ENCODE data around the gene WASHC4.
"Not testable (repeated sequence)": the region's sequence is repeated elsewhere in the genome, so short reads cannot be mapped to it uniquely, and the experiment has no call there.

Gene WASHC4

DNA sequence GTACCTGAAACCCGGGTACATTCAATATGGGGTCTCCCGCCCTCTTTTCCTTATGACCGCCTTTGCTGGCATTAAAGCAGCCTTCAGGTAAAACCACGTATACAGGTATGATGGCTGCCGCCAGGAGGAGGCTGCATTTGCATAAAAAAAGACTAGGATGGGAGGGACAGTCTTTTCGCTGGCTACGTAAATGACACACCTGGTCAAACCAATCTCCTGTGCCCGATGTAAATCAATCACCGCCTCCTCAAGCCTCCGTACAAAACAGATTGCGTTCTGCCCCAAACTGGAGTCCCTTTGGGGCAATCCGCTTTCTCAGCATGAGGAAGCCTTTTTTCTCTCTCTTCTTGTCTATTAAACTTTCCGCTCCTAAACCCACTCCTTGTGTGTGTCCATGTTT is 15.2 kb upstream of the WASHC4 start:
- Histone ChIP-seq H3K9me3 (ENCODE audit: control extremely low read depth in 1 of 5, control insufficient read depth in 4 of 5, insufficient read depth in 2 of 5, low read depth in 1 of 5, low read length in 4 of 5) (peaks cover 0 to 14% (median 3%) of the 10 kb centered on the region in 5 experiments), H3K27ac (ENCODE audit: insufficient read depth in 1 of 2, low read depth in 1 of 2, low read length in 2 of 2, poor library complexity in 1 of 2, severe bottlenecking in 2 of 2) (no peak overlapping the region), H3K36me3 (ENCODE audit: control insufficient read depth in 4 of 4, insufficient read depth in 4 of 4, low read length in 3 of 4) (no peaks in the 10 kb centered on the region), H3K4me1 (ENCODE audit: control extremely low read depth in 1 of 4, control insufficient read depth in 4 of 4, insufficient read depth in 4 of 4, low read length in 3 of 4) (no peaks in the 10 kb centered on the region), H3K27me3 (replicated peaks in 2 of 5; ENCODE audit: control insufficient read depth in 4 of 5, insufficient read depth in 5 of 5, low read length in 4 of 5) (peaks cover 2 to 11% (median 5%) of the 10 kb centered on the region in 5 experiments), H3K4me3 (ENCODE audit: control insufficient read depth in 1 of 7, extremely low read depth in 1 of 7, insufficient read depth in 4 of 7, low read depth in 2 of 7, low read length in 6 of 7) (no peak overlapping the region)
- 74% methylated on average over 11 of the region's 13 CpGs for WGBS (ENCODE audit: insufficient coverage)
- CTCF ChIA-PET = interaction anchor here (1.5 kb wide), 1 partner anchor 11 kb away, joined by 3 read pairs; no protein-coding TSS in a partner anchor
- DNase-seq = no peak
- POLR2A ChIA-PET = no interaction called here

DNA sequence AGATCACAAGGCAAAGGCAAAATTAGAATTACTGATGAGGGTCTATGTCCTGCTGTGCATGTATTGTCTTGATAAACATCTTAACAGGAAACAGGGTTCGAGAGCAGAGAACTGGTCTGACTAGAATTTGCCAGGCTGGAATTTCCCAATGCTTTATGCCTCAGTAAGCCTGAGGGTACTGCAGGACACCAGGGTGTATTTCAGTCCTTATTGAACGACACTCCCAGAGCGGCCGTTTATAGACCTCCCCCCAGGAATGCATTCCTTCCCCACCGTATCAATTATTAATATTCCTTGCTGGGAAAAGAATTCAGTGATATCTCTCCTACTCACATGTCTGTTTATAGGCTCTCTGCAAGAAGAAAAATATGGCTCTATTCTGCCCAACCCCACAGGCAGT is 12.2 kb upstream of the WASHC4 start:
- H3K36me3 ChIP-seq (ENCODE audit: control insufficient read depth in 4 of 4, insufficient read depth in 4 of 4, low read length in 3 of 4); H3K27ac ChIP-seq (ENCODE audit: insufficient read depth in 1 of 2, low read depth in 1 of 2, low read length in 2 of 2, poor library complexity in 1 of 2, severe bottlenecking in 2 of 2); CTCF ChIA-PET; H3K4me3 ChIP-seq (ENCODE audit: control insufficient read depth in 1 of 7, extremely low read depth in 1 of 7, insufficient read depth in 4 of 7, low read depth in 2 of 7, low read length in 6 of 7); POLR2A ChIA-PET: not testable (repeated sequence)
- peaks cover 0 to 14% (median 3%) of the 10 kb centered on the region in 5 experiments for H3K9me3 ChIP-seq (ENCODE audit: control extremely low read depth in 1 of 5, control insufficient read depth in 4 of 5, insufficient read depth in 2 of 5, low read depth in 1 of 5, low read length in 4 of 5)
- WGBS (ENCODE audit: insufficient coverage) = 96% methylated on average over 5 of the region's 5 CpGs
- peaks cover 0 to 10% (median 0%) of the 10 kb centered on the region in 4 experiments for H3K4me1 ChIP-seq (ENCODE audit: control extremely low read depth in 1 of 4, control insufficient read depth in 4 of 4, insufficient read depth in 4 of 4, low read length in 3 of 4)
- DNase-seq = peak in 2 of 3 donors; percentile 38 to 50
- peaks cover 2 to 11% (median 5%) of the 10 kb centered on the region in 5 experiments for H3K27me3 ChIP-seq (replicated peaks in 2 of 5; ENCODE audit: control insufficient read depth in 4 of 5, insufficient read depth in 5 of 5, low read length in 4 of 5)

DNA sequence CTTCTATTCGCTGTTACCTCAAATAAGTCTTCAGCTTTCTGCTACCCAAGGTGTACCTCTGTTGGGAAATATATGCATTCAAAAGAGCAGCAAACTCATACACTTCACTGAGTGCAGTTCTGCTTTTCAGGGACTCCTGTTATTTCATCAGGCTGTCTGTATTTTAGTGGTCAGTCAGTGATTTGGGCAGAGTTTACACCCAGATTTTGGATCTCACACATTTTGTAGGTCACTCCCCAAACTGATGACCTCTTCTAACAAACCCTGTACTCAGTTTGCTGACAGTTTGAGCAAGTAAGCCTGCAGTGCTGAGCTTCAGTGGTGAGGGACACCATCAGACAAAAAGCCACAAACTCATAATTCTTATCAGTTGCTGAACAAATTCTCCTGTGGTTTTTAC is 8.2 kb upstream of the WASHC4 start:
- no CpG with 5 or more reads among the region's 1 CpG for WGBS (ENCODE audit: insufficient coverage)
- no peak overlapping the region for H3K4me3 ChIP-seq (ENCODE audit: control insufficient read depth in 1 of 7, extremely low read depth in 1 of 7, insufficient read depth in 4 of 7, low read depth in 2 of 7, low read length in 6 of 7)
- POLR2A ChIA-PET = interaction anchor here (0.6 to 1.3 kb wide), 2 partner anchors 8 to 253 kb away, joined by 3 read pairs; partner anchors contain the start of gene WASHC4
- peak in 2 of 3 donors; percentile 63 to 83 for DNase-seq
- CTCF ChIA-PET = no interaction called here
- peaks cover 0 to 10% (median 0%) of the 10 kb centered on the region in 4 experiments for H3K4me1 ChIP-seq (ENCODE audit: control extremely low read depth in 1 of 4, control insufficient read depth in 4 of 4, insufficient read depth in 4 of 4, low read length in 3 of 4)
- no peak overlapping the region for H3K27ac ChIP-seq (ENCODE audit: insufficient read depth in 1 of 2, low read depth in 1 of 2, low read length in 2 of 2, poor library complexity in 1 of 2, severe bottlenecking in 2 of 2)
- no peaks in the 10 kb centered on the region for H3K27me3 ChIP-seq (replicated peaks in 2 of 5; ENCODE audit: control insufficient read depth in 4 of 5, insufficient read depth in 5 of 5, low read length in 4 of 5)
- no peaks in the 10 kb centered on the region for H3K36me3 ChIP-seq (ENCODE audit: control insufficient read depth in 4 of 4, insufficient read depth in 4 of 4, low read length in 3 of 4)
- peaks cover 0 to 14% (median 3%) of the 10 kb centered on the region in 5 experiments for H3K9me3 ChIP-seq (ENCODE audit: control extremely low read depth in 1 of 5, control insufficient read depth in 4 of 5, insufficient read depth in 2 of 5, low read depth in 1 of 5, low read length in 4 of 5)

DNA sequence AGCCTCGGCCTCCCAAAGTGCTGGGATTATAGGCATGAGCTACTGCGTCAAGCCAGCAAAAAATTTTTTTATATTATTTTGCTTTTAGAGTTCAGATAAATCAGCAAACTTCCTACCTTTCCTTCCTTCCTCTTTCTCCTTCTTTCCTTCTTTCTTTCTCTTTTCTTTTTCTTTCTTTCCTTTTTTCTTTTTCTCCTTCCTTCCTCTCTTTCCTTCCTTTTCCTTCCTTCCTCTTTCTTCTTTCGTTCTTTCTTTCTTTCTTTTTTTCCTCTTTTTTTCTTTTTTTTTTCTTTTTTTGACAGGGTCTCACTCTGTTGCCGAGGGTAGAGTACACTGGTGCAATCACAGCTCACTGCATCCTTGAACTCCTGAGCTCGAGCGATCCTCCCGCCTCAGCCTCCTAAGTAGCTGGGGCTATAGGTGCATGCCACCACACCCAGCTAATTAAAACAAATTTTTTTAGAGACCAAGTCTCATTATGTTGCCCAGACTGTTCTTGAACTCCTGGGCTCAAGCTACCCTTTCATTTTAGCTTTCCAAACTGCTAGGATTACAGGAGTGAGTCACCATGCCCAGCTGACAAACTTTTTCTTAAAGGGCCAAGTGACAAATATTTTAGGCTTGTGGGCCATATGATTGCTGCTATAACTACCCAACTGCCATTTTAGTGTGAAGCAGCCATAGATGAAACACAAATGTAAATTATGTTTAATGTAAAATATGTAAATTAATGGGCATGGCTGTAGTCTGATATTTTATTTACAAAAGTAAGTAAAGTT is 7.1 kb upstream of the WASHC4 start:
- DNase-seq = peak in 2 of 3 donors; percentile 31 to 50
- POLR2A ChIA-PET = interaction anchor here (0.6 kb wide), 1 partner anchor 254 kb away, joined by 3 read pairs; no protein-coding TSS in a partner anchor
- peaks cover 0 to 8% (median 0%) of the 10 kb centered on the region in 5 experiments for H3K9me3 ChIP-seq (ENCODE audit: control extremely low read depth in 1 of 5, control insufficient read depth in 4 of 5, insufficient read depth in 2 of 5, low read depth in 1 of 5, low read length in 4 of 5)
- peaks cover 0 to 10% (median 0%) of the 10 kb centered on the region in 4 experiments for H3K4me1 ChIP-seq (ENCODE audit: control extremely low read depth in 1 of 4, control insufficient read depth in 4 of 4, insufficient read depth in 4 of 4, low read length in 3 of 4)
- no peaks in the 10 kb centered on the region for H3K27me3 ChIP-seq (replicated peaks in 2 of 5; ENCODE audit: control insufficient read depth in 4 of 5, insufficient read depth in 5 of 5, low read length in 4 of 5)
- WGBS (ENCODE audit: insufficient coverage) = 85% methylated on average over 5 of the region's 7 CpGs
- H3K27ac ChIP-seq (ENCODE audit: insufficient read depth in 1 of 2, low read depth in 1 of 2, low read length in 2 of 2, poor library complexity in 1 of 2, severe bottlenecking in 2 of 2) = no peak overlapping the region
- no peak overlapping the region for H3K4me3 ChIP-seq (ENCODE audit: control insufficient read depth in 1 of 7, extremely low read depth in 1 of 7, insufficient read depth in 4 of 7, low read depth in 2 of 7, low read length in 6 of 7)
- H3K36me3 ChIP-seq (ENCODE audit: control insufficient read depth in 4 of 4, insufficient read depth in 4 of 4, low read length in 3 of 4) = no peaks in the 10 kb centered on the region
- CTCF ChIA-PET = interaction anchor here (1.0 kb wide), 1 partner anchor 10 kb away, joined by 3 read pairs; no protein-coding TSS in a partner anchor

DNA sequence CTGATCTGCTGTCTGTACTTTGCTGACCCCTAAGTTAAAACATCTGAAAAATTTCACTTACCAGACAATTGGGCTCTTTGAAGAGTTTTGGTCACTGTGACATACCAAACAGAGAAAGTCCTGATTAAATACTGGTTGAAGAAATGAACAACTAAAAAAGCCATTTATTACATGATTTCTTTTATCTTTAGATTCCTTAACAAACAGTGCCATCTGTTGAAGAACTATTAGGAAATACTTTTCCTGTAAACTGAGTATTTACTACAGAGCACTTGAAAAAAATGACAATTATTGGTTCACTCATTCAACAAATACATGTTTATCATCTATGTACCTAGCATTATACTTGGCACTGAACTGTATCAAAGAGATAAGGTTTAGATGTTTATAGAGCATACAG is 6.5 kb upstream of the WASHC4 start:
- no peaks in the 10 kb centered on the region for H3K27me3 ChIP-seq (replicated peaks in 2 of 5; ENCODE audit: control insufficient read depth in 4 of 5, insufficient read depth in 5 of 5, low read length in 4 of 5)
- no peak overlapping the region for H3K27ac ChIP-seq (ENCODE audit: insufficient read depth in 1 of 2, low read depth in 1 of 2, low read length in 2 of 2, poor library complexity in 1 of 2, severe bottlenecking in 2 of 2)
- H3K4me3 ChIP-seq (ENCODE audit: control insufficient read depth in 1 of 7, extremely low read depth in 1 of 7, insufficient read depth in 4 of 7, low read depth in 2 of 7, low read length in 6 of 7) = no peak overlapping the region
- H3K36me3 ChIP-seq (ENCODE audit: control insufficient read depth in 4 of 4, insufficient read depth in 4 of 4, low read length in 3 of 4) = no peaks in the 10 kb centered on the region
- ChIA-PET CTCF (interaction anchor here (1.0 kb wide), 1 partner anchor 10 kb away, joined by 3 read pairs; no protein-coding TSS in a partner anchor), POLR2A (no interaction called here)
- no peak for DNase-seq
- peaks cover 0 to 10% (median 0%) of the 10 kb centered on the region in 4 experiments for H3K4me1 ChIP-seq (ENCODE audit: control extremely low read depth in 1 of 4, control insufficient read depth in 4 of 4, insufficient read depth in 4 of 4, low read length in 3 of 4)
- H3K9me3 ChIP-seq (ENCODE audit: control extremely low read depth in 1 of 5, control insufficient read depth in 4 of 5, insufficient read depth in 2 of 5, low read depth in 1 of 5, low read length in 4 of 5) = peaks cover 0 to 5% (median 0%) of the 10 kb centered on the region in 5 experiments

DNA sequence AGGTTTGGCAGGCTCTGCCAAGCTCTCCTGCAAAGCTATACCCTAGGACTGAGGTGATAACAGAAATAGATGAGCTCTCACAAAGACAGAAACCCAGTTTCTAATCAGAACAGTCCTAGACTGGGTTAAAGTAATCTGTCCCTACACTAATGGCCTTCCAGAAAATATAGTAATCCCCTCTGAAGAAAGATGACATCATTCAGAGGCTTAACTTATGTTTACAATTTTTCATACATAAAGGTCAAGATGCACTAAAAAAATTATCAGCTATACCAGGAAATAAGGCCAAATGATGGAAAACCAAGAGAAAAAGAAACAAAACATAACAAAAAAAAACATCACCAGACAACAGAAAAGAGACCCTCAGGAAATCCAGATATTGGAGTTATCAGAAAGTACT is 4.9 kb upstream of the WASHC4 start:
- H3K9me3 ChIP-seq (ENCODE audit: control extremely low read depth in 1 of 5, control insufficient read depth in 4 of 5, insufficient read depth in 2 of 5, low read depth in 1 of 5, low read length in 4 of 5) = no peaks in the 10 kb centered on the region
- no peak overlapping the region for H3K4me3 ChIP-seq (ENCODE audit: control insufficient read depth in 1 of 7, extremely low read depth in 1 of 7, insufficient read depth in 4 of 7, low read depth in 2 of 7, low read length in 6 of 7)
- H3K27me3 ChIP-seq (replicated peaks in 2 of 5; ENCODE audit: control insufficient read depth in 4 of 5, insufficient read depth in 5 of 5, low read length in 4 of 5) = peaks cover 0 to 1% (median 0%) of the 10 kb centered on the region in 5 experiments
- POLR2A ChIA-PET = no interaction called here
- DNase-seq = no peak
- H3K27ac ChIP-seq (ENCODE audit: insufficient read depth in 1 of 2, low read depth in 1 of 2, low read length in 2 of 2, poor library complexity in 1 of 2, severe bottlenecking in 2 of 2) = no peak overlapping the region
- CTCF ChIA-PET = interaction anchor here (0.5 to 1.4 kb wide), 2 partner anchors 11 to 94 kb away, joined by 3 to 4 read pairs; no protein-coding TSS in a partner anchor
- H3K36me3 ChIP-seq (ENCODE audit: control insufficient read depth in 4 of 4, insufficient read depth in 4 of 4, low read length in 3 of 4) = no peaks in the 10 kb centered on the region
- H3K4me1 ChIP-seq (ENCODE audit: control extremely low read depth in 1 of 4, control insufficient read depth in 4 of 4, insufficient read depth in 4 of 4, low read length in 3 of 4) = peaks cover 0 to 18% (median 5%) of the 10 kb centered on the region in 4 experiments

DNA sequence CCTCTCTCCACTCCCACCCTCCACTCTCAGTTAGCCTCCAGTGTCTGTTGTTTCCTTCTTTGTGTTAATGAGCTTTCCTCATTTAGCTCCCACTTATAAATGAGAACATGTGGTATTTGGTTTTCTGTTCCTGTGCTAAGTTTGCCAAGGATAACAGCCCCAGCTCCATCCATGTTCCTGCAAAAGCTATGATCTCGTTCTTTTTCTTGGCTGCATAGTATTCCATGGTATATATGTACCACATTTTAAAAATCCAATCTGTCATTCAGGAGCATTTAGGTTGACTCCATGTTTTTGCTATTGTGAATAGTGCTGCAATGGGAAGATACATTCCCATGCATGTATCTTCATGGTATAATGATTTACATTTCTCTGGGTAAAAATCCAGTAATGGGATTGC is 2.8 kb upstream of the WASHC4 start:
- H3K4me3 ChIP-seq (ENCODE audit: control insufficient read depth in 1 of 7, extremely low read depth in 1 of 7, insufficient read depth in 4 of 7, low read depth in 2 of 7, low read length in 6 of 7) = no peak overlapping the region
- no peak overlapping the region for H3K27ac ChIP-seq (ENCODE audit: insufficient read depth in 1 of 2, low read depth in 1 of 2, low read length in 2 of 2, poor library complexity in 1 of 2, severe bottlenecking in 2 of 2)
- no peak for DNase-seq
- ChIA-PET CTCF (interaction anchor here (1.2 kb wide), 1 partner anchor 723 kb away, joined by 3 read pairs; no protein-coding TSS in a partner anchor), POLR2A (no interaction called here)
- no peaks in the 10 kb centered on the region for H3K36me3 ChIP-seq (ENCODE audit: control insufficient read depth in 4 of 4, insufficient read depth in 4 of 4, low read length in 3 of 4)
- no peaks in the 10 kb centered on the region for H3K9me3 ChIP-seq (ENCODE audit: control extremely low read depth in 1 of 5, control insufficient read depth in 4 of 5, insufficient read depth in 2 of 5, low read depth in 1 of 5, low read length in 4 of 5)
- H3K4me1 ChIP-seq (ENCODE audit: control extremely low read depth in 1 of 4, control insufficient read depth in 4 of 4, insufficient read depth in 4 of 4, low read length in 3 of 4) = peaks cover 3 to 16% (median 11%) of the 10 kb centered on the region in 4 experiments
- no CpG with 5 or more reads among the region's 1 CpG for WGBS (ENCODE audit: insufficient coverage)
- H3K27me3 ChIP-seq (replicated peaks in 2 of 5; ENCODE audit: control insufficient read depth in 4 of 5, insufficient read depth in 5 of 5, low read length in 4 of 5) = peaks cover 0 to 1% (median 0%) of the 10 kb centered on the region in 5 experiments

Measured in common myeloid progenitor, CD34-positive (primary cell).